Activated CD4-positive, CD25-positive, alpha-beta regulatory T cell treated with anti-CD3 and anti-CD28 coated beads, Interleukin-2, amount 50 U/mL, for 72 hours (primary cell): ENCODE data around the gene FILIP1L.
A peak's percentile ranks its signal among the peaks of the same experiment; 100 is the strongest.

Source experiments
- DNase-seq: peaks from one replicate; pipeline ENCODE4 v3.0.0; 2021

FILIP1L gene

DNA sequence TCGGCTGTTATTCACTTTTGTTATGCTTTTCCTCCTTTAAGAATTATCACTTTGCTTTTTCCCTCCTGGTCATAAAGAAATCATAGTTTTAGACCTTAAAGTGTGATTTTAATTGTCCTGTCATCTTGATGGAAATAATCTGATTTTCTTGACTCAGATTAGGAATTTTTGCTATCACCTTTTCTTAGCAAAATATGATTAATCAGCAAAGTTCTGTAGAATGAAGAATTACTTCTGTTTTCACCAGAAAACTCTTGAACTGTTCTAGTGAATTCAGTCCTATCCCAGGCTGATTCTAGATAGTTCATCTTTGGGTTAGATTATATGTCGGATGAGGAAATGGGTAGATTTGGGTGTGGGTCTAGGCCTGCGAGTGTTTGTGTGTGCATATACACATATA is 284.5 kb downstream of the FILIP1L start:
- no peak for DNase-seq

DNA sequence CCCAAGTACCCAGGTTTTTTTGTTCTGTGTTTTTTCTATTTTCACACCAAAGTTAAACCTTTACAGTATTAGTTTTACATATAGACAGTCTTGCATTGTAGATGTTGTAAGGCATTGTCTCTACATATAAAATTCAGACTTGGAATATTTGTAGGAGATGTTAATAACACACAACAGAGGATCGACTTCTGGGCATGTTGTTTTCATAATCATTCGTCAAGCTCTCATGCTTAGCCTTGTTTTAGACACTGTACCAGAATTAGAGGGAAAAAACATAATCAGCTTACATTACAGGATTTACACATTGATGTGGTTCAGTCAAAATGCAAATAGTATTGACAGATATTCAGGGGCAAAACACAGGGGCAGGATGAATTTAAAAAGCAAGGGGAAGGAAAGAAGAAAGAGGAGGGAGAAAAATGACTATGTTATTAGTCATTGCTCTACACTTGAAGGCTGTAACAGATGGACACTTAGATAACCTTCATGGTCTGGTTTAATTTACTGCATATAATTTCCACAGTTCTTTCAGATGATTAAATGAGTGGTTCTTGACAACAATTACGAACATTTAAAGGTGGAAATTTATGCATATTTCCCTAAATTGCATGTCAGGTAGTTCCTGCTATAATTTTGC is 289.2 kb downstream of the FILIP1L start:
- DNase-seq = no peak

DNA sequence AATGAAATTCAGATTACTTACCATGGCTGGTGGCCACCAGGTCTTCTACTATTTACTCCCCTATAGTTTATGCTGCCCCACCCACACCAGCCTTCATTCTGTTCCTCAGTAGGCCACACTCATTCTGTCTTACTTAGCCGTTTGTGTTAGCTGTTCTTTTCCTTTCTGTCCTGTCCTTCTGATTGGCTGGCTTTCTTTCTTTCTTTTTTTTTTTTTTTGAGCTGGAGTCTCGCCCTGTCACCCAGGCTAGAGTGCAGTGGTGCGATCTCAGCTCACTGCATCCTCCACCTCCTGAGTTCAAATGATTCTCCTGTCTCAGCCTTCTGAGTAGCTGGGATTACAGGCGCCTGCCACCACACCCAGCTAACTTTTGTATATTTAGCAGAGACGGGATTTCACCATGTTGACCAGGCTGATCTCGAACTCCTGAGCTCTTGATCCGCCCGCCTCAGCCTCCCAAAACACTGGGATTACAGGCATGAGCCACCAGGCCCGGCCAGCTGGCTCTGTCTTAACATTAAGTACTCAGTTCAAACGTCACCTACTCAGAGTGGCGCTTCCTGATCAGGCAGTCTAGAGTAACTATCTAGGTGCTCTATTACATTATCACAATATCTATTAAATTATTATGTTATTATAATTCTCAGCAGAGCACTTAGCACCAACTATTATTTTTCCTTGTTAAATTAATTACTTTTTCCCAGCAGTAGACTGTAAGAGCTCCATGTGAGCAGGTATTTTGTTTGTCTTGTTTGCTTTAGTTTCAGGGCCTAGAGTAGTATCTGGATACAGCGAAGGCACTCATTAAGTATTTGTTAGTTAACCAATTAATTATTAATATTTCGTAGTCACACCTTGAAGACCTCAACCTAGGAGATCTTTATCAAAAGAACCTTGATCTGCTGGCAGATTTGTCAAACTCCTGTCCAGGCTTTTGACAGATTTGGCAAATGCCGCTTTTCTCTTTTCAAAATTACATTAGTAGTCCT is 290.3 kb downstream of the FILIP1L start:
- no peak for DNase-seq

DNA sequence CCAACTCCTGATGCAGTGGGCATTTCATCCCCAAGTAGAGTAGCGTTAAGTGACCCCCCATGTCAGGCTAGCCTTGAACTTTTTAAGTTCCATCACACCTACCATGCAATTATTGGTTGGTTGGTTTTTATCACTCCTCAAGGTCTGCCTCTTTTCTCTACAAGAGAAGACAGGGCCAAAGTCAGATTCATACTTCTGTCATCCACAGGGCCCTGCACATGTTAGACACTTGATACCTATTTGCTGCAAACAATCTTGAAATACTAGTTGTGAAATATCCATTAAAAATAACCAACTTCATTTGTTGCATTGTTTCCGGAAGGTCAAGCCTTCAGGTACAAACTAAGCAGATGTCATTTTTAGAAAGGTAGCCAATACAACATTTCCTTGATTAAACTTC is 295.5 kb downstream of the FILIP1L start:
- DNase-seq = no peak

DNA sequence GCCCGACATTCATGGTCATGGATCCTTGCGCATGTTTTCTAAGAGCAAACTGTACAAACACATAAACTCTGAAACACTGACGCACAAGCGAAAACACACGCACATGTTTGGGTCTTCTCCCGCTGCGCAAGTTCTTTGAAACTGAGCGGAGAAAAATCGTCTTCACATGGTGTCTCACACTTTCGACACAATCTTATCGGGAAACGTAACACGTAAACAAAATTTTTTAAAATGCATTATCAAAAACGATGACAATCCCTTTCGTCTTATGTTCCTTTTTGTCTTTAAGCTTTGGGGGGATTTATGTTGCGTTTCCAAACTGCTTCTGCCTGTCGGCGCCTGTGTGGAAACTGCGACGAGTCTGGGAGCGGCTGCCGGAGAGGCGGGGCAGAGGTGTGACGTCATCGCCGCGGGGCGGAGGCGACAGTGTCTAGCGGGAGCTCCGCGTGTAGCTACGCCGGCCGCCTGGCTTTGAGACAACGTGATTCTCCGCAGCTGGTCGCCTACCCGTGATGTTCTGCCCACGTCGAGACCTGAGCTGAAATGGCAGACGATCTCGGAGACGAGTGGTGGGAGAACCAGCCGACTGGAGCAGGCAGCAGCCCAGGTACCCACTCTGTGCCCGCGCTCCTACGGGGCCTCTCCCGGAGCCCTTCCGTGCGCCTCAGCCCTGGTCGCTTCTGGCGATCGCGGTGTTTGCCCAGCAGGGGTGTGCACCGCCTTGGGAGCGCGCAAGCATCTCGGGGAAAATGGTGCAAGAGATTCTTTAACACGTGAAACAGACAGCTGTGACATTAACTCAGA is 296.7 kb downstream of the FILIP1L start, which contains the start of gene CMSS1:
CMSS1 (plus strand) TSS at position 426 of the 804 bp plus-strand sequence.
- peak; percentile 97 for DNase-seq

DNA sequence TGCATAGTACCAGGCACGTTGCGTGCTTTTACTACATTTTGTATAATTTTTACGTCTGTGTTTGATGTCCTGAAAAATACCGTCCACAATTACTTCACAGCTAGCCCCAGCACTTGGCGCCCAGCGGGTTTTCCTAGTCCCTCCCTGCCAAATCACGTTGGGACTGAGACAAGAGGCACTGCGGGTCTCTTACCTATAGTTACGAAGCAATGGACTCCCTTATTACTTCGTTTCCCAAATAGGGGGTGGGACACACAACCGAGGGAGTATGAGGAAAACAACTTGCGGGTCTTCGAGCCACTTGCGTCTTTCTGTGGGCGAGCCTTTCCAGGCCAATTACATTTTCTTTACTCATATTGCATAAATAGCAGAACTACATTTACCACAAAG is 297.3 kb downstream of the FILIP1L start:
- DNase-seq = no peak

DNA sequence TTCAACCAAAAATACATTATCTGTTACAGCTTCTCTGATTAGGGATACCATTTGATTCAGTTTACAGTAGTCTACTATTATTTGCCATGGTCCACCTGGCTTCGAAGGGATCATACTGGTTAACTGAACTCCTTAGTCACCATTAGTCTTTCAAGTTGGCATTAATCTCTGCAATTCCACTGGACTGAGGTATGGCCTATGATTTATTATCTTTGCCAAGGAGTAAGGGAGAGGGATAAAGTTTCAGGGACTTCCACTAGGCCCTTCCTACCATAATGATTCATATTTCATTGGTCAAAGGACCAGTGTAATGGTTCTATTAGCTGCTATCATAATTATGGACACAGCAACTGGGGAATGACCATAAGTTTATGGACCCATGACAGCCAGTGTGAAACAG is 303.9 kb downstream of the FILIP1L start:
- DNase-seq = no peak

DNA sequence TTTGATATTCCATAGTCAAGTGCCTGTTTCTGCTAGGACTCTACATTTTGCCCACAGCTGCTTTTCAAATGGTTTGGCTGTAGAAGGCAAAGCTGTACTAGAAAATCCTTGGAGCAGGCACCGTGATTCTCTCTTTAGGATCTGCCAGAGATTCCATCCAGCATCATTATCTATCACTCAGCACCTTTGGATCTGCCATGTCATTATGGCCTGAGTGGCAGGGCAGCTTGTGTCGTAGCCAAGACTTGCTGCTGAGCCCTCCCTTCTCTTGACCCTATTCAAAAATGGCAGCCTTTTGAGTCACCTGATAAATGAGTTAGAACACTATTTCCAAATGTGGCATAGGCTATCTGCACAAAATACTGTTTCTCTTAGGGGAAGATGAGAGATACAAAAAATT is 304.7 kb downstream of the FILIP1L start:
- no peak for DNase-seq

DNA sequence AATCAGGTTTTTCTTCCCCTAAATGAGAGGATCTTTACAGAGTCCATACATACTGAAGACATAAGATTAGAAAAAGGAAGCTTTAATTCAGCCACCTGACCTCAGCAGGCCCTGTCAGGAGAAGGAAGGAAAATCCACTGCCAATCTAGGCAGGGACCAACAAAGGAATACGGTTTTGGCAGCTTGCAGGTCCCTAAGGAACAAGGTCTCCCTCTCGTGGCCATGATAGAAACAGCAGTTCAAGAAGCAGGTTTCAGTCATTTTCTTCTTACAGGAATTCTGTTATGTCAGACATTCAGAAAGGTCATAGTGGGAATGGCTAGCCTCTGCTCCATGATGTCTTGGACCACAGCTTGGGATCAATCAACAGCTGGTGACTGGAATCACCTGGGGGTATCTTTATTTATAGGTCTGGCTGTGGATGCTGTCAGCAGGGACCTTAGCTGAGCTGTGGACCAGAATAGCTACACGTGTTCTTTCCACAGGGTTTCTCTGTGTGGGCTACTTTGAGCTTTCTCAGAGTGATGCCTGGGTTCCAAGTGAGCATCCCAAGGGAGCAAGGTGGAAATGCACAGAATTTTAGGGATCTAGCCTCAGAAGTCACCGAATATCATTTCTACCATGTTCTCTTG is 306.0 kb downstream of the FILIP1L start:
- DNase-seq = no peak

DNA sequence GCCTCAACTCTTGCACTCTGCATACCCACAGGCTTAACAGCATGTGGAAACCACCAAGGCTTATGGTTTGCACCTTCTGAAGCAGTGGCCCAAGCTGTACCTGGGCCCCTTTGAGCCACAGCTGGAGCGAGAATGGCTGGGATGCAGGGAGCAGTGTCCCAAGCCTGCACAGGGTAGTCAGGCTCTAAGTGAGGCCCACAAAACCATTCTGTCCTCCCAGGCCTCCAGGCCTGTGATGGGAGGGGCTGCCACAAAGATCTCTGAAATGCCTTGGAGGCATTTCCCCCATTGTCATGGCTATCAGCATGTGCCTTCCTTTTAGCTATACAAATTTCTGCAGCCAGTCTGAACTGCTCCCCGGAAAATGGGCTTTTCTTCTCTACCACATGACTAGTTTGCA is 309.1 kb downstream of the FILIP1L start:
- DNase-seq = no peak

DNA sequence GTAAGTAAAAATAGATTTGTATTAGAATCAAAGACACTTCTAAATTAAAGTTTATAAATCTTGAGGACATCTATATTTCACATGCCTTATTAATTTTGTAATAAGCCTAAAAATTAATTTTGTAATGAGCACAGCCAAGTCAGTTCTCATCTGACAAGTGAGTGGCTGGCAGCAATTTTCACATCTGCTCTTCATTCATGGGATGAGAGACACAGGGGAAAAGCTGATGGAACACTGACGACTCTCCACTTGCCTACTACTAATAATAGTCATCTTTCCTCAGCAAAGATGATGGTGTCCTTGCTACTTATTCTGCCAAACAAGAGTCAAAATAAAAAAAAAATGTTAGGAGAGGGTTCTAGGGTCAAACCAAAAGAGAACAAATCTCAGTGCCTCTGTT is 311.0 kb downstream of the FILIP1L start:
- no peak for DNase-seq

DNA sequence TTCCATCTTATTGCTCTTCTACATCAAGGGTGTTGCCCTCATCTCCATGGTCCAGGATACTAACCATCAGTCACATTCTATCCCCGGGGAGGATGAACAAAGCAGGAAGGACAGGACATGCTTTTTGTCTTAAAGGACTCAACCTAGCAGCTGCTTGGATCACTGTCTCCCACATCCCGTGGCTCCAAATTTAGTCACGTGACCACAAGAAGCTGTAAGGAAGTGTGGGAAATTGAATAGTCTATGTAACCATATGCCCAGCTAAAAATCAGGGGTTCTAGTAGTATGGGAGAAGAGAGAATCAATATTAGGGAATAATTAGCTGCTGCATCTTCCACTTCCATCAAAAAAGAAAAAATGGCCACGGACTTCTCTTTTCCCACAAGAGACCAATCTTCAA is 314.9 kb downstream of the FILIP1L start:
- no peak for DNase-seq

DNA sequence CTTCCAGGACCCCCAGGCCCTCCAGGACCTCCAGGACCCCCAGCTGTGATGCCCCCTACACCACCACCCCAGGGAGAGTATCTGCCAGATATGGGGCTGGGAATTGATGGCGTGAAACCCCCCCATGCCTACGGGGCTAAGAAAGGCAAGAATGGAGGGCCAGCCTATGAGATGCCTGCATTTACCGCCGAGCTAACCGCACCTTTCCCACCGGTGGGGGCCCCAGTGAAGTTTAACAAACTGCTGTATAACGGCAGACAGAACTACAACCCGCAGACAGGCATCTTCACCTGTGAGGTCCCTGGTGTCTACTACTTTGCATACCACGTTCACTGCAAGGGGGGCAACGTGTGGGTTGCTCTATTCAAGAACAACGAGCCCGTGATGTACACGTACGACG is 318.7 kb downstream of the FILIP1L start:
- no peak for DNase-seq

DNA sequence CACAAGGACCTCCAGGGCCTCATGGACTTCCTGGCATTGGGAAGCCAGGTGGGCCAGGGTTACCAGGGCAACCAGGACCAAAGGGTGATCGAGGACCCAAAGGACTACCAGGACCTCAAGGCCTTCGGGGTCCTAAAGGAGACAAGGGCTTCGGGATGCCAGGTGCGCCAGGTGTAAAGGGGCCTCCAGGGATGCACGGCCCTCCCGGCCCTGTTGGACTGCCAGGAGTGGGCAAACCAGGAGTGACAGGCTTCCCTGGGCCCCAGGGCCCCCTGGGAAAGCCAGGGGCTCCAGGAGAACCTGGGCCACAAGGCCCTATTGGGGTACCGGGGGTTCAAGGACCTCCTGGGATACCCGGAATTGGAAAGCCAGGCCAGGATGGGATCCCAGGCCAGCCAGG is 319.8 kb downstream of the FILIP1L start:
- no peak for DNase-seq

DNA sequence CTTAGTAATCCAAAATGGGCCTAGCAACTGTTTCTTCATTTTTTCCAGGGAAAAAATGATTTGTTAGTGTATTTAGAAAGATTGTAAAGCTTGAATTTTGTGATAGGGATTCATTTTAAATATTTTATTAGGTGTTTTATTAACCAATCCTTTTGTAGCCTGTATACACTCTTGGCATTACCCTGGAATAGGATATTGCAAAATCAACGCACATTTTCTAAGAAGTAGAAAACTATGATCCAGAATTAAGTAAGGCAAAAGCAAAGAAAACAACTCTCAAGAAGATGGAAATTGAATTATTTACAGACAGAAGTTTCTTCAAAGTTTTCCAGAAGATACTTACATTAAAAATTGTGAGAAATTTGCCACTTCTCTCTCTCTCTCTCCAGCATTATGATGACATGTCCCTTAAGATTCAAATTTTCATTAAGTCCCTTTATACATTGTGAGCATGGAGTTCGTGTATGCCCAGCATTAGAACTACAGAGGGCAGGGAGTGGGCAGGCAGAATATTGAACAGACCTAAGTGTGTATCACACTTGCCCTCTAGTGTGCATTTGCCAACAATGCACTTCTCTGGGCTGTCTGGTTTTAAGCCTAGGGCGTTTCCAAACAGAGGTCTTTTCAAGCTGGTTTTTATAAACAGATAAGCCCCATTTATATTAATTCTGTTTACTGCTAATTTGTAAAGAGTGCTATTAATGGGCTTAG is 325.1 kb downstream of the FILIP1L start:
- DNase-seq = no peak
